NCI-H1436 (cell line): ENCODE results near the gene ZNF32.
"Not testable (repeated sequence)": the region's sequence is repeated elsewhere in the genome, so short reads cannot be mapped to it uniquely, and the experiment has no call there.

Source experiments
- DNase-seq: peaks from one replicate; lab custom pipeline; 2025; lab: John Stamatoyannopoulos, UW

The ZNF32 gene

DNA sequence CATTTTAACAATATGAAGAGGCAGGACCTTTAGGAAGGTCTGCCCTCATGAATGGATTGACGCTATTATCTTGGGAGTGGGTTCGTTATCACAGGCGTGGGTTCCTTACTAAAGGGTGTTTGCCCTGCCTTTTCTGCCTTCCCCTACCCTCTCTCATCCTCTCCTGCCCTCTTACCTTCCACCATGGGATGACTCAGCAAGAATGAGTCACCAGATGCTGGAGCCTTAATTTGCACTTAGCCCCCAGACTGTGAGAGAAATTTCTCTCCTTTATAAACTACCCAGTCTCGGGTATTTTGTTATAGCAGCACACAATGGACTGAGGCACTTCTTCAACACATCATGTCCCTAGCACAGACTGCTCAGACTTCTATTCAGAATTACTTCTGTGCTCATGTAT lies 31.4 kb upstream of the ZNF32 start:
- DNase-seq: no peak

DNA sequence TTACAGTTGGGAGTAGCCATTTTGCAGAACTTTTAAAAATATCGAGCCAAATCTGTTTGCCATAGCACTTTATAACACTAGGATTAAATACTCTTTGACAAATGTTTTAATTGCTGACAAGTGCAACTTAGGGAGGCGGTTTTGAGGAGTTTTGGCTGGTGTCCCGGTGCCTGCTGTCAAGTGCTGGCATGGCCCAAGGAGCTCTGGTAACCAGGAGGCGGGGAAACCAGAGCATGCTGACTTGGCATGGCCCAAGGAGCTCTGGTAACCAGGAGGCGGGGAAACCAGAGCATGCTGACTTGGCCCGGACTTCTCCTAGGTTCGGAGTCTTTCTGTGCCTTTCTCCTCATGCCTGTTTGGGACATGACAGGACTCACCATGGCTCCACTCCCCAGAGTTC lies 30.8 kb upstream of the ZNF32 start:
- no peak for DNase-seq

DNA sequence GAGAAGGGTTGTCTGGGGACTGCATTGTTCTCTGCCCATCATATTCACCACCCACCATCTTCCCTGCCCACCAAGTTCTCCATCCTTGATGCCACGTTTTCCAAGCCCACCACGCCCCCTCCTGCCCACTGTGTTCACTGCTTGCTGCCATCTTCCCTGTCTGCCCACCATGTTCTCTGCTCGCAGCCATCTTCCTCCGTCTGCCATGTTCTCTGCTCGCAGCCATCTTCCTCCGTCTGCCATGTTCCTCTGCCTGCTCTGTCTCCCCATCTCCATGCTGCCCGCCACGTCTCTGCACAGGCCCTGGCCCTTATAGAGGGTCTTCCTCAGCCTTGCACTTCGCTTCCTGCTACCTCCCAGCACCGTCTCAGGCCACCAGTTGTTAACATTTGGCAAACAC lies 30.0 kb upstream of the ZNF32 start:
- no peak for DNase-seq

DNA sequence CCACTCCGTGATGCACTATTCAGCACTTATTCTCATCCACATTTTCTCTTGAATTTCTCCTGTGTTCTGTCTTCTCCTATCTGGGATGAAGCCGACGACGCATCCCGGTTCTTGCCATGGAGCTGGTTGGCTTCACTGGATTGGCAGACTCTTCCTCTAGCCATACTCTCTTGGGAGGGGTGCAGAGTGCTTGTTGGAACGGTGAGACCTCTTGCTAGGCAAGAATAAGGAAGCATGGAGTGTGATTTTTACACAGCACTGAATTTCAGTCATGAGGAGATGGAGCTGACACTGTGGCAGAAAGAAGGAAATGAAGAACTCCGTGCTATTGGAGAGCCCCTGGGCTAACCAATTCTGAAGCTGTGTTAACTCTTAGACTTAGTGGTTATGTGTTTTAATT lies 28.2 kb upstream of the ZNF32 start:
- no peak for DNase-seq

DNA sequence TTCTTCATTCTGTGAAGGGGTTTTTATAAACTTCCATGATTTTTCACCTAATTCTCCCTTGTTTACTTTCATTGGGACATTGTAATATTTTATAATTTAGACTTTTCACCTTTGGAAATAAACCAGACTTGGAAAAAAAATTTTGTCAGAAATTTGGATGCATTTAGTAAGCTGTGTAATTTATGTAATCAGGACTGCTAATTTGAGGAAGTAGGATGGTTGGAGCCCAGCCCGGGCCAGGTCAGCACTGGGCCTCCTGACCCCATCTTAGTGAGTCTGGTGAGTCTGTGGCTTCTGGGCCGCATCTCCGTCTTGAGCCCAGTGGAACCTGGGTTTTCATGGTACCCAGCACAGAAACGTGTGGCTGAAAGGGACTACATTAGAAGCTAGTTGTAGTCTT lies 27.6 kb upstream of the ZNF32 start:
- DNase-seq: no peak

DNA sequence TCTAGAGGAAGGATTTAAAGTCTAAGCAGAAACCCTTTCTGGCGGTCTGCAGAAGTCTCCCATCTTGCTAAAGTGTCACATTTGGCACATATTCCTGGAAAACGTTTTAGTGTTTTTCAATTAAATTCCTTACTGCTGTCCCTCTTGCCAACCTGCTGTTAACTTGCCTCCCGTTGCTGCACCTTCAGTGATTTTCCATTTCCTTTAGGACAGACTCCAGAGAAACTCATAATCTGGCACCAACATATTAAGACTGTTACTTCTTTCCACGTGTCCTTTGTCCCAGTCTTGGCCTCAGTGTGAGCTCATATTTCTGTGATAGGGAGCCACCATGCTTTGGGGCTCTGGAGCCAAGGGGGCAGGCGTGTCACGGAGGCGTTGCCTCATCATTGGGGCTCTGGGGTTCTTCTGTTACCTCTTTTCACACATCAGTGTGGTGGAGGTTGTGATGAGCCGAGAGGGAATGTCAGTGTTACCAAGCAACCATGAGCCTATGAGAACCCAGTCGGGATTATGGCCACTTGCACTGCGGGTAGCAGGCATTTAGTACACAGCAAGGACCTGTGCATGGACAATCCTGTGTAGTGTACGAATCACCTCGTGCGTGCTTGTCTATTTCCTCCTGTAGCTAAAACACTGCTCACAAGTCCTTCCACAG lies 26.0 kb upstream of the ZNF32 start:
- DNase-seq: no peak

DNA sequence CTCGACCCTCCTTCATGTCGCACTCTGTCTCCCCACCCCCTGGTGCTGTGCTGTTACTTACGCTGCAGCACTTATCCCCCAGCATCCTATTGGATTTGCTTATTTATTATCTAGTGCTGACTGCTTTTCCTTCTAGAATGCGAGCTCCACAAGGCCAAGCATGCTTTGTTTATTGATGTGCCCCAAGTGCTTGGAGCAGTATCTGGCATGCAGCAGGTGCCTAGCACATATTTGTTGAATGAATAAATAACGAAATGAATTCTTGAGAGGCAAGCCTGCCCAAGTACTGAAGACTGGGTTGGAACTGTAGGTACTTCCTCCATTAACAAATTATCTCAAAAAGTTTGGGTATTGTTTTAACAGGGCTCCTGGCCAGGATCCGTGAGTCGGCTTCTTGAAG lies 24.8 kb upstream of the ZNF32 start:
- DNase-seq: no peak

DNA sequence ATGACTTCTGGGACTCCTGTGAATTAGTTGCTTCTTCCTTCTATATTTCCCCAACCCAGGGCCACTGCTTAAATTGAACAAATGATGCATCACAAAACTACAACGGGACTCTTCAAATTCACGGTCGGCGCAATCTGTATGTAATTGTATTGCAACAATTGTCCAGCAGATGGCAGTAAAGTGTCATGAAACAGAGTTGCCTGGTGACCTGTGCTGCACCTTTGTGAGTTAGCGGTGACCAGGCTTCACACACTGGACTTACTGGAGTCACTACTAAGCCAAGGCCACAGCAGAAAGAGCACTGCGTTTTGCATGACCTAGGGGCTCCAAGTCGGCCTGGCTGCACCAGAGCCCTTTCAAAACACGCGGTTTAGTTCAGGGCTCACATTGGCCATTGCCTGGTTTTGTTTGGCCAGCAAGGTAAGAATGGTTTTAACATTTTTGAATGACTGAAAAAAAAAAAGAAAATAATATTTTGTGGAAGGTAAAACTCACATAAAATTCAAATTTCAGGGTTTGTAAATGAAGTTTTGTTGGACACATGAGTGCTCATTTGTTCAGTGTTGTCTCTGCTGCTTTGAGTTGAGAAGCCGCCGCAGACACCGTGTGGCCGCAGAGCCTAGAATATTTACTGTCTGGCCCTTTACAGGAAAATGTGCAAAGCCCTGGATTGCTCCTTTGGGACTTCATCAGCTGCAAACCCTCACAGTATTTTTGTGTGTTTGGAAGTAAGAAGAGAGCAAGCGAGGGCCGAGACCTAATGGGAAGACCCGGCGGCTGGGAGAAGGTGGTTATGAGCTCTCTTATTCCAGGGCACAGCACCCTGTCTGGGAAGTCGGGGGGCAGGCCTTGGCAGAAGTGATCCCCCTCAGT lies 23.2 kb upstream of the ZNF32 start:
- peak; percentile 7 for DNase-seq

DNA sequence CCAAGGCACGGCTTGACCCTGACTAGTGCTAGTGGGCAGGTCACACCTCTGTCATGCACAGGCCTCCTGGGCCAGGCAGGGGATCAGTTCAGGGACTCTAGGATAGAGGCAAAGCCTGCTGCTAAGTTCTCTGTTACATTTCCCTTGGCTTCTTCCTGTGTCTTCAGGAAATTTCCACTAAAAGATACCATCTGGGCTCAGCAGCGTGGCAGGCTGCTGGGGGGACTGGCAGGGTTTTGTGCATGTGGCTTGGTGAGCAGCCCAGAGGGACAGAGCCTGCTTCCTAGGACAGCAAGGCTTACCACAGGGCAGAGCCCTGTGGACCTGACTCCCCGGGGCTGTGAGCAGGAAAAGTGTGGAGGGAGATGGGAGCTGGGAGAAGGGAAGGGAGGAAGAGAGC lies 20.7 kb upstream of the ZNF32 start:
- no peak for DNase-seq

DNA sequence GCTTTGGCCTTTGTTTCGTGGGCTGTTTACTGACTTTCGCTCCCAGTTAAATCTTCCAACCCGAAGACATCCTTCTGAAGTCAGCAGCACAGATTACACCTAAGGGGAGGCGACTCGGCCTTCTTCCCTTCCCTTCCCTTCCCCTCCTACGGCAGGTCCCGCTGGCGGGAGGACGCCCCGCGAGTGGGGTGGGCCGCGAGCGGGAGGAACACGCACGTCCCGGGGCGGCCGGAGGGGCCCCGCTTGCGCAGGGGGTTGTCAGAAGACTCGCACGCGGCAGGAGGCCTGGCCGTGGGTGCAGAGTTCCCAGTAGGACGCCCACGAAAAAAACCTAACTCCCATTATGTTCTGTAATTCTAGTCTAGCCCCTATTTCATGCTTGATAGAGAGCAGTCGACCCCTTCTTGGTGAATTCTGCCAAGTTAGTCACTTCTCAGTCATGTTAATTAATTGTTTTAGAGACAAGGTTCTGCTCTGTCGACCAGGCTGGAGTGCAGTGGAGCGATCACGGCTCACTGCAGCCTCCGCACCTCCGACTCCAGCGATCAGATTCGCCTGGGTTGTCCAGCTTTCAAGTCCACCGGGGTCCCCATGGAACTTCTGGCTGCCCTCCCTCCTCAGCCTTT lies 19.2 kb upstream of the ZNF32 start:
- DNase-seq: no peak

DNA sequence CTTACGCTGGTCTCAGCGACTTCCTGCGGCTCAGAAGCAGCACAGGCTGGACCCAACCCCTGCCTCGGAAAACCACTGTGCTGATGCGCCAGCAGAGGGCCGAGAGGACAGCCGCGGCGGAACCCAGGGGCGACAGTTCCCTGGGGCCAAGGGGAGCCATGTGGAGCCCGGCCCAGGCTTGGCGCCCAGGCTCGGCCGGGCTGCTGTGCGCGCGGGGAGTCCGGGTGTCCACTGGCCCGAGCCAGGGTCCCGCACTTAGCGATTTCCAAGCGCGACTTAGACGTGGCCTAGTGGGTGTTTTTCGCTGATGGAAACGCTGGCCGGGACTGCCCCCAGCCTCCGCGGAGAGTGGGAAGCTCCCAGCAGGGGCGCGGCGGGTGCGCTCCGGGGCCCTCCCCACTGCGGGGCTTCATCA lies 18.6 kb upstream of the ZNF32 start:
- DNase-seq: no peak

DNA sequence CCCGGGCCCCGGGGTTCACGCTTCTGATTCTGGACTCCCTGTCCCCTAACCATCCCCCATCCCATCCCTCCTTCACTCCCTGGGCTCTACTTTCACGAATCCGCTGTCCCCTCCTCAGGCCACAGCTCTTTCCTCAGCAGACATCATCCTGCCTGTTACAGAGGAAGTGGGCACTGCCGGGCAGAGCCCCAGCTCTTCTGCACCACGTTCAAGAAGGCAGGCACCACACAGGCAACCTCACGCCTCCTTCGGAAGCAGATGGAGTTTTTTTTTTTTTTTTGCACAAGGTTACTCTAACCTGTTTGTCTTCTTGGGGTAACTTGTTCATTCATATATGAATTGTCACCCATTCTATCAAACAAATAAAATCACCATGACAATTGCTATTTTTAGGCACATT lies 17.9 kb upstream of the ZNF32 start:
- DNase-seq: no peak

DNA sequence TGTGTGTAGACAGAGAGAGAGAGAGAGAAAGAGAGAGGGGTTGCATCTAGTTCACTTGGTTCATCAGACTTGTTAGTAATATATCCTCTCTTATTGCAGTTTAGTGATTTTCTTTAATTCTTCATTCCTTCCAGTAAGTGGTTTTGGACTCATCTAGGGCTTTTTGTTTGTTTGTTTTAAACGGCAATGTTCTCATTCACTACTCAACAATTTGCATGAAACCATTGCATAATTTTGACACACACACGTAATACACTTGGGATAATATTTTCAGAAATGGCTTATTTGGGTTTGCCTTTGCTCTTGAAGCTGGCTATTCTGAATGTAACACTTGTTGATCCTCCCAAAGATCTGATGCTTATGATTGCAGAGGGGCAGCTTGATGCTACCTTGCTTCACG lies 16.4 kb upstream of the ZNF32 start:
- no peak for DNase-seq

DNA sequence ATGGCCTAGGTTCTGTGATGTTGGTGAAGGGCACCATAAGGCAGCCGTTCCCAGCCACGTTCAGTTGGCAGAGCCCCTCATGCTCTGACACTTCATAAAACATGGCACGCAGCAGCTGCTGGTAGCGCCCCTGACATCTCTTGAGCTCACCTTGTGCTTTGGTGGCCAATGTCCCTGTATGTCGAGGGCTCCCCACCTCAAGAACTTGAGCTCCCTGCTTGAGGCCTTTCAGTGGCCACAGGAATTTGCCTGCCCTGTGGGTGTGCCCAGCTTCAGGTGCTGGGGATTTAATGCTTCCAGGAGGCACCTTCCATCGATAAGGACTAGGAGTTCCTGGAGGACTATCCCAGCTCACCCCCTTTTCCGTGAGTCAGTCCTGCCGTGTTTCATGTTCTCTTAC lies 9.5 kb upstream of the ZNF32 start:
- no peak for DNase-seq

DNA sequence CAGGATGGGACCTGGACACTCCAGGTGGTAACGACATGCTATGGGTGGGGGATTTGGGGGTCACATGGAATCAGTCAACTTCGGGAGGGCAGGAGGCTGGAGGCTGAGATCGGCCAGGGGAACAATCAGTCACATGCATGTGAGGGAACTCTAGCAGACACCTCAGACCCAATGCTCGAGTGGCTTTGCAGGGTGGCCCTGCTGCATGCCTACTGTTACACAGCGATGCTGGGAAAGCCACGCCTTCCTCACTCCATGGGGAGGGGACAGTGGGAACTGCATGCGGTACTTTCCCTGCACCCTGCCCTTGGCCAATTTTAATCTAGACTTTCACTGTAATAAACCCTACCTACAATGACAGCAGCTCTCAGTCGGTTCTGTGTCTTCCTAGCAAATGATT lies 6.6 kb upstream of the ZNF32 start:
- DNase-seq: no peak

DNA sequence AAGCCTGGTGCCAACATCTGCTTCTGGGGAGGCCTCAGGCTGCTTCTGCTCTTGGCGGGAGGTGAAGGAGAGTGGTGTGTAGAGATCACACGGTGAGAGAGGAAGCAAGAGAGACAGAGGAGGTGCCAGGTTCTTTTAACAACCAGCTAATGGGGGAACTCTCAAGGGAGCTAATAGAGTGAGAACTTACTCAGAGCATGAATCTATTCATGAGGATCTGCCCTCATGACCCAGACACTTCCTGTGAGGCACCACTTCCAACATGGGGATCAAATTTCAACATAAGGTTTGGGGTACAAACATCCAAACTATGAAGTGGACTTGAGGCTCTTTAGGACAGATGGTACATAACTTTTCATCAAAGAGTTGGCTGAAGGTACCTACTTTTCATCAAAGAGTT lies 5.1 kb upstream of the ZNF32 start:
- DNase-seq: no peak

DNA sequence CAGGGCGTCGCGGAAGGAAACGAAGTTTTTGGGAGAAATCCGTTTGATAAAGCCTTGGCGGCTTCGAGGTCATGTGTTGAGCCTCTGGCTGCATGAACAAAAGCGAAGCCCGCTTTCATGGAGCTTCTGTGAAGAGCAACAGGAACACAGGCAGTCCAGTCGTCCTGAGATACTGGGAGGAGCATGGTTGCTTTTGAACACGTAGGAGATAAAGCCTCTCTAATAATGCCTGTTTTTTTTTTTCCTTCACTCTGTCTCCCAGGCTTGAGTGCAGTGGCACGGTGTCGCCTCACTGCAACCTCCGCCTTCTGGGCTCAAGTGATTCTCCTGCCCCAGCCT lies 473 bp upstream of the ZNF32 start:
- no peak for DNase-seq

DNA sequence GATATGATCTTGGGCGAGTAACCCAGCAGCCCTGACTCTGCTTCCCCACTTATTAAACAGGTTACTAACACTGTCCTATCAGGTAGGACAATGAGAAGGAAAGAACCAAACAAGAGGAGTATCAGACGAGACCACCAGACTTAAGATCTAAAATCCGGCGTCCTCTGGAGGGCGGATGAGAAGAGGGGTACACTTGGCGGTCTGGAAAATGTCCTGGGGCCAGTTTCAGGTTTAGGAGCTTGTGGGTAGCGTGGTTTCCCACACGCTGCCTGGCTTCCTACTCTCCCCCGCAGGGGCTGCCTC lies 635 bp downstream of the ZNF32 start:
- no peak for DNase-seq

DNA sequence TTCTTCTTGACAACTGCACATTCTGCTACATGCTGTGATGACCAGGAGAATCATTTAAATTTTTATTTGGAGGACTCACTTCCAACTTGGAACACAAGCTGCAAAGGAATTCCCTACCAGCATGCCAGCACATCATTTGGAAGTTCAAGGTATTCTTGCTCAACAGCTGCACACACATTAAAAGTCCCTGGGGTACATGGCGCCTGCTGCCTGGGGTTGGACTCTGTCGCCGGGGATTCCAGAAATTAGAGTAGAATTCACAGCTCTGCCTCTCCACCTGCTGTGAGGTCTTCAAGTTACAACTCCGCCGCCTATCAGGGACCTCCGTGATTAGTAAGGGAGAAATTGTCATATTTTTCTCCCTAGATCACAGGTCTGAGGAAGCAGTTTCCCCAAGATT lies 1.1 kb downstream of the ZNF32 start:
- no peak for DNase-seq

DNA sequence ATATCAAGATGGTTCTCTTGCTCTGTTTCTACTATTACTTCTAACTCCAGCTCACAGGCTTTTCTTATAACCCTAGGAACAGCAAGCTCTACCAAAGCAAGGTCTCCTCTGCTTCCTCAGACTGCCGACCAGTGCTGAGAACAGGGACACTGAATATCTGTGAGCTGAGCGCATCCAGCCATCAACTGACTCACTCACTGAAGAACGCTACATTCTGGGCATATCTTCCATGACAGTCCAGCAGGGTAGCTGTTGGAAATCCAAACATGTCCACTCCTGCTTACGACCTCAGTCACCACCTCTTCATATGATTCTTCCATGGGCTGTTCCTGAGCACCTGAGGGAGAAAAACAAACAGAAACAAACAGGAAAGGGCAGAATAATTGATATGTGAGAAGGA lies 2.8 kb downstream of the ZNF32 start:
- DNase-seq: no peak

DNA sequence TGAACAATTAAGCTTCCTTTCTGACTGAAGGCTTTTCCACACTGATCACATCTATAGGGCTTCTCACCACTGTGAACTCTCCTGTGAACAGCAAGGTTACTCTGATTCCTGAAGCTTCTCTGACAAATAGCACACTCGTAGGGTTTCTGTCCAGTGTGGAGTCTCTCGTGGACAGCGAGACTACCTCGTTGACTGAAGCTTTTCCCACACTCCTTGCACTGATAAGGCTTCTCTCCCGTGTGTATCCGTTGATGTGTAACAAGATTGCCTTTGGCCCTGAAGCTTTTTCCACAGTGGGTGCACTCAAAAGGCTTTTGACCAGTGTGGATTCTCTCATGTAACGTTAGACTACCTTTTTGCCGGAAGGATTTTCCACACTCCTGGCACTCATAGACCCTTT lies 4.4 kb downstream of the ZNF32 start:
- no peak for DNase-seq

DNA sequence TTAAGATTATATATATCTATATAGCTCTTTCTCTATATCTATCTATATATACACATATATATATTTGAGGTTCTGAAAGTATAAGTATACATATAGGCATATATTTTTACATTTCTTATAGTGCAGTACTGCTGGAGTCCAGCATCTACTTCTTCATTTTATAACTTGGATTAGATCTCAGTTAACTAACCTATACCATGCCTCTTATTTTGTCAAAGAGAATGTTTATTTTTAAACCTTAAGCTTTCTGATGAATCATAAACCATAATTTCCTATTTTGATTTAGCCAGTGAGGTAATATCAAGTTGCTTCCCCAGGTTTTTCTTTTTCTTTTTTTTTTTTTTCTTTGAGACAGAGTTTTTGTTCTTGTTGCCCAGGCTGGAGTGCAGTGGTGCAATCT lies 8.1 kb downstream of the ZNF32 start:
- no peak for DNase-seq

DNA sequence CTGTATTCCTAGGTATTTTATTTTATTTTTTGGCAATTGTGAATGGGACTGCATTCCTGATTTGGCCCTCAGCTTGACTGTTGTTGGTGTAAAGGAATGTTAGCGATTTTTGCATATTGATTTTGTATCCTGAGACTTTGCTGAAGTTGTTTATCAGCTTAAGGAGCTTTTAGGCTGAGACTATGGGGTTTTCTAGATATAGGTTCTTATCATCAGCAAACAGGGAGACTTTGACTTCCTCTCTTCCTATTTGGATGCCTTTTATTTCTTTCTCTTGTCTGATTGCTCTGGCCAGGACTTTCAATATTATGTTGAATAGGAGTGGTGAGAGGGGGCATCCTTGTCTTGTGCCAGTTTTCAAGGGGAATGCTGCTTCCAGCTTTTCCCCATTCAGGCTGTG lies 12.9 kb downstream of the ZNF32 start:
- not testable (repeated sequence) for DNase-seq

DNA sequence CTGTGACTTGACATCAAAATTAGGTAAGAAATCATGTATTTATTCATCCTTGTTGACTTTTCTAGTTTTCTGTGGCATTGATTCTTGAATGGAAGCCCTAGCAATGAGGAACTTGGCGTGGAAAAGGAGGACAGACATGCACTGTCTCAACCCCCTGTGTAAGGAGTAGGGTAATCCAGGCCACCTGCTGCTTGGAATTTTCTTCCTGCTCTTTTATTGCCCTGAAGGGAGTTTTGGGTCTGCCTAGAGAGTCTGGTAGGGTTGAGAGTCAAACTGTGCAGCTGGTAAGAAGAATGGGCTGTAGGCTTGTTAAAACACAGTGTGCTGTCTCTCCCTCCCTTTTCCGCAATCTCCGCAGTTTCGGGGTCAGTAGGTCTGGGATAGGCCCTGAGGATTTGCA lies 19.7 kb downstream of the ZNF32 start:
- no peak for DNase-seq
